KMS-11 (cell line): ENCODE data around the gene ACAD8.

ENCODE experiments used
- H2AFZ ChIP-seq: fragments of 200-600 bp; sonication (generic); 2 replicates; pipeline ENCODE4 v1.6.1; 2016; ENCODE audit warnings: antibody characterized with exemption, mixed run types, low read depth
- H3K27ac ChIP-seq: fragments of 200-600 bp; sonication (generic); 2 replicates; pipeline ENCODE4 v1.6.1; 2016; ENCODE audit warnings: mild to moderate bottlenecking, mixed run types
- H3K27me3 ChIP-seq: fragments of 200-600 bp; sonication (generic); 2 replicates; pipeline ENCODE4 v1.6.1; 2017; ENCODE audit warnings: mild to moderate bottlenecking, low read depth, mixed run types, moderate library complexity; ENCODE audit not compliant: insufficient read depth
- H3K36me3 ChIP-seq: fragments of 200-600 bp; sonication (generic); 2 replicates; pipeline ENCODE4 v1.6.1; 2017; ENCODE audit warnings: mild to moderate bottlenecking, mixed run types; ENCODE audit not compliant: insufficient read depth
- H3K4me1 ChIP-seq: fragments of 200-600 bp; sonication (generic); 2 replicates; pipeline ENCODE4 v1.6.1; 2016; ENCODE audit warnings: mild to moderate bottlenecking, low read depth, mixed run types; ENCODE audit not compliant: poor library complexity, severe bottlenecking
- H3K4me2 ChIP-seq: fragments of 200-600 bp; sonication (generic); 2 replicates; pipeline ENCODE4 v1.7.0; 2016; ENCODE audit warnings: mild to moderate bottlenecking, mixed run types
- H3K4me3 ChIP-seq: fragments of 200-600 bp; sonication (generic); IDR thresholded peaks from 2 replicates; pipeline ENCODE4 v1.6.1; 2017; ENCODE audit warnings: low read depth, low read length, mixed read lengths; ENCODE audit not compliant: insufficient read depth
- H3K79me2 ChIP-seq: fragments of 200-600 bp; sonication (generic); 2 replicates; pipeline ENCODE4 v1.6.1; 2016; ENCODE audit warnings: low read depth, mixed run types; ENCODE audit not compliant: insufficient read depth
- H3K9ac ChIP-seq: fragments of 200-600 bp; sonication (generic); 2 replicates; pipeline ENCODE4 v1.6.1; 2016; ENCODE audit warnings: mild to moderate bottlenecking, mixed run types
- H4K20me1 ChIP-seq: fragments of 200-600 bp; sonication (generic); 2 replicates; pipeline ENCODE4 v1.6.1; 2016; ENCODE audit warnings: mild to moderate bottlenecking, mixed run types; ENCODE audit not compliant: insufficient read depth
- CTCF ChIP-seq: fragments of 200-600 bp; sonication (generic); conservative IDR thresholded peaks from 2 replicates; pipeline ENCODE4 v1.6.1; 2017; ENCODE audit warnings: low read depth, mild to moderate bottlenecking, antibody characterized with exemption, low read length, moderate library complexity, mixed read lengths

The ACAD8 gene

DNA sequence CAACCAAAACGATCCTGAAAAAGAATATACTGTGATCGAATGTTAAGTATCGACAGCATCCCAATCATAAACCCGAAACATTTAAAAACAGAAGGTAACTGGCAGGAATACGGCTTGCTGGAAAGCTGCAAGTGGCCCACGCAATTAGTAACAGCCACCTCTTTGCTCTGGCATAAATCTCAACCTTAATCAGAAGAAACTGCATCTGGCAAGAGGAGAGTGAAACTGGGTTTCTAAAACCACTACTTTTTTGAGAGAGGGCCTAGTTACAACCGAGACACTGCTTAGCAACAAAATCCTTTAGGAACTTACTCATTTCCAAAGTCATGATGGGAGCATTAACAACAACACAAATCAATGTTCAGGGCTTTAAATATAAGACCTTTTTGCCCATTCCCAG is 37.5 kb upstream of the ACAD8 start:
- no peak for TF ChIP-seq CTCF
- H3K4me2 ChIP-seq = peak overlapping the region; percentile 86
- peaks cover 70% of the 10 kb centered on the region for H3K79me2 ChIP-seq
- H3K4me1 ChIP-seq = peaks cover 51% of the 10 kb centered on the region
- no peak overlapping the region; the same call in 1 of the 2 replicates for H3K9ac ChIP-seq
- H2AFZ ChIP-seq = no peak overlapping the region
- H3K27me3 ChIP-seq = no peaks in the 10 kb centered on the region
- 0 out of 2 replicates have a peak, but pooled peaks cover 3% of the 10 kb centered on the region for H4K20me1 ChIP-seq
- peak overlapping the region; percentile 78 for H3K27ac ChIP-seq
- H3K4me3 ChIP-seq = no peak overlapping the region
- 0 out of 2 replicates have a peak, but pooled peaks cover 4% of the 10 kb centered on the region for H3K36me3 ChIP-seq

GRCh38 chr11:134216816-134217215 is 36.6 kb upstream of the ACAD8 start:
- no peak for TF ChIP-seq CTCF
- H3K4me3 ChIP-seq = no peak overlapping the region
- no peak overlapping the region for H2AFZ ChIP-seq
- H3K4me2 ChIP-seq = peak overlapping the region; percentile 86
- H3K4me1 ChIP-seq = peaks cover 59% of the 10 kb centered on the region
- 0 out of 2 replicates have a peak, but pooled peaks cover 3% of the 10 kb centered on the region for H4K20me1 ChIP-seq
- no peak overlapping the region for H3K9ac ChIP-seq
- H3K27ac ChIP-seq = peak overlapping the region; percentile 78
- peaks cover 70% of the 10 kb centered on the region for H3K79me2 ChIP-seq
- H3K27me3 ChIP-seq = no peaks in the 10 kb centered on the region
- 0 out of 2 replicates have a peak, but pooled peaks cover 4% of the 10 kb centered on the region for H3K36me3 ChIP-seq

DNA sequence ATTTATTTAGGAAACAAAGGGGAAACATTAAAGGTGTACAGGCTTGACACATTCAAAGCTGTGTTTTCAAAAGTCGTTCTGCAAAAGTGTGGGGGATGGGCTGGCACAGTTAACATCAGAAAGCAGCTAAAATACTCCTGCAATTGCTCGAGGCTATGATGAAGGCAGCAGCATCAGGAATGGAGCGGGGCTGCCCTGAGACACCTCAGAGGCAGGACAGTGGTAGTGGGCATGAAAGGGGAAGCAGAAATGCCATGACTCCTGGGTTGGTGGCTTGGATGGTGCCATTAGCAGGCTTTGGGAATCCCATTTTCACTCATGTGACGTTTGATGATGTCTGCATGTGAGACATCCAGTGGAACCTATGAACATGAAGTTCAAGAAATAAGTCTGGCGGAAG is 30.2 kb upstream of the ACAD8 start:
- Histone ChIP-seq H4K20me1 (no peaks in the 10 kb centered on the region), H3K79me2 (peaks cover 76% of the 10 kb centered on the region), H2AFZ (no peak overlapping the region), H3K4me3 (no peak overlapping the region), H3K27ac (no peak overlapping the region), H3K4me2 (peak overlapping the region; percentile 47), H3K4me1 (peaks cover 32% of the 10 kb centered on the region), H3K27me3 (no peaks in the 10 kb centered on the region), H3K36me3 (0 out of 2 replicates have a peak, but pooled peaks cover 4% of the 10 kb centered on the region), H3K9ac (peak overlapping the region; percentile 65; the same call in 1 of the 2 replicates)
- TF ChIP-seq CTCF = no peak

- Histone ChIP-seq H3K79me2 (peaks cover 70% of the 10 kb centered on the region), H3K4me2 (peak within 1 kb of the TSS; percentile 73), H2AFZ (peak within 1 kb of the TSS; percentile 82), H3K27ac (peak within 1 kb of the TSS; percentile 76), H3K4me1 (peaks cover 32% of the 10 kb centered on the region), H3K27me3 (no peaks in the 10 kb centered on the region), H3K4me3 (no peak within 1 kb of the TSS), H3K36me3 (0 out of 2 replicates have a peak, but pooled peaks cover 4% of the 10 kb centered on the region), H3K9ac (peak within 1 kb of the TSS; percentile 65), H4K20me1 (no peaks in the 10 kb centered on the region)
- TF ChIP-seq CTCF = no peak
These were observed 29.3 kb upstream of the ACAD8 start, which contains the start of the genes NCAPD3 and VPS26B for GRCh38 chr11:134223836-134224709. Gene NCAPD3, minus strand, starts transcription at chr11:134223967. Its CDS starts 41 bp downstream, at chr11:134223926. Gene VPS26B, plus strand, starts transcription at chr11:134224671. Its CDS starts 452 bp downstream, at chr11:134225123.
